Stimulated activated CD4-positive, alpha-beta T cell treated with anti-CD3 and anti-CD28 coated beads, Interleukin-1b, Interleukin-23, amount 100 ng/mL, for 4 hours (primary cell): Measurements from ENCODE around the gene SLC30A9.

Source experiments
- DNase-seq, 2 donors: peaks; one replicate each; pipeline ENCODE4 v3.0.0-alpha.2; 2020; ENCODE audit warnings: low read depth in 2 of 2

Gene SLC30A9

GRCh38 chr4:41999321-41999720, 9.0 kb downstream of the SLC30A9 start:
- no peak for DNase-seq

DNA sequence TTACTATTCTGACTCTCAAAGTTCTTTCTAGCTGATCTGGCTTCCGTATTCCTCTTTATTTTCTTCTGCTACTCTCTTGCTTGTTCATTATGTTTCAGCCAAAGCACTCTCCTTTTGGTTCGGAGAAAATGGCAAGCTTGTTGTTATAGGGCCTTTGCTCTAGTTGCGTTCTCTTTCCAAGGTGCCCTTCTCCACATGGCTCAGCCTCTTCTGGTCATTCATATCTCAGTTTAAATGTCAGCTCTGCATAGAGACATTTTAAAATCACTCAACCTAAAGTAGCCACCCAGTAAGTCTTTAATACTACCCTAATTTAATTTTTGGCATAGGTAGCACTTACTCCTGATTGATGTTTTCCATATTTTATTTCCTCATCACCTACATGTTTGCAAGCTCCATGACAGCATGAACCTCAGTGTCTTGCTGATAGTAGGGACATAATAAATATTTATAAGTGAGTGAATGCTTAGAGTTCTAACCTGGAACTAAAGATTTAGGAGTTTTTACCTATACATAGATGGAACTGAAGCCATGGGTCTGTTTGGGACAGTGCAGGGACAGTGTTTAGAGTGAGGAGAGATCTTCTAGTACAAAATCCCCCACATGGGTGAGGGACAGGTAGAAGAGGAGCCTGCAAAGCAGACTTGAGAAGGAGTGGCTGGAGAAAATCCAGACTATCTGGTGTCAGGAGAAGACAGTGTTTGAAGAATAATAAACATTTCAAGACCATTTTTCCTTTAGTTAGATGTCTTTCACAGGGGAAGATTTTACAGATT, 17.9 kb downstream of the SLC30A9 start:
- no peak for DNase-seq

GRCh38 chr4:42015438-42015837, 25.1 kb downstream of the SLC30A9 start:
- no peak for DNase-seq

DNA sequence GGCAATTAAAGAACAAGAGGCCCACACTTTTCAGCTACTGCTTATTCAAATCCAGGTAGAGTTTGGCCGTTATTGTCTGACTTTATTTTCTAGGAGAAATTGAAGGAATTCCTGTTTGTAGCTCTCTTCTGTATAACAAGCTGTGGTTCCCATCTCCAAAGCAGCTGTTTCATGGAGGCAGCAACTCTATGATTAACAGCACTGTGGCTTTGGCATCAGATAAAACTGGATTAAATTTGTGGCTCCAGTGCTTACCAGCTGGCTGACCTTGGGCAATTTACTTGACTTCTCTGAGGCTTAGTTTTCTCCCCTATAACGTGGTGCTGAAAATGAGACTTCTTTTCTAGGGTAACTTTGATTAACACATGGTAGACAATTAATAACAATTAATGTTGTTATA, 28.1 kb downstream of the SLC30A9 start:
- no peak for DNase-seq

- DNase-seq, result no peak
Measured at GRCh38 chr4:42048394-42048793, 58.1 kb downstream of the SLC30A9 start.

DNA sequence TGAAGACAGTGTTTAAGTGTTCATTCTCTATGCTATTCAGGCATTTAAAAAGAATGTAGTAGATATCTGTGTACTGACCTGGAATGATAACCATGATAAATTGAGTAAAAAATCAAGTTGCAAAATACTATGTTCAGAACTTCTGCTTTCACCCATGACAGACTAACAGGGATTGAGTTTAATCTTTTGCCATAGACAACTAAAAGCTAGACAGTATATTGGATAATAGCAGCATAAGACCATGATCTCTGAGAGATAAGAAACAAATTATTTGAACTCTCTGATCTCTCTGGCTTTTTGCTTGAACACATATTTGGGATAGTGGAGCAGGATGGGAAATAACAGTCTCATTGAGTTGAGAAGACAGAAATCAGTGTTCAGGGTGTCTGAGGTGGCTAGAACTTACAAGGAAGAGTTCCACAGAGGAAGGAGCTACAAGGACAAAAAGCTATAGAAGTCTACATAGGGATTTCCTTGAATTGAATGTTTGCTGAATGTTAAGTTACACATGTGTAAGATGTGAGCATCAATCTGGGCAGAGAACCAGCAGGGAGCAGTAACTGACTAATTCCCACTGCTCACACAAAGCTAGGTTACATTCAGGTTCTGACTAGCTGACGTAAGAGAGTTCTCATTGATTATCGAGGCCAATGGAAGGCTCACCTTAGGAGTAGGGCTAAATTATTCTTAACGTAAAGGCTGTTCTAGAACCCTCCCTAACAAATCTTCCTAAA, 60.4 kb downstream of the SLC30A9 start:
- no peak for DNase-seq

- DNase-seq, result no peak
Measured at GRCh38 chr4:42066402-42066801, 76.1 kb downstream of the SLC30A9 start.

GRCh38 chr4:42067264-42067663, 76.9 kb downstream of the SLC30A9 start:
- no peak for DNase-seq

DNA sequence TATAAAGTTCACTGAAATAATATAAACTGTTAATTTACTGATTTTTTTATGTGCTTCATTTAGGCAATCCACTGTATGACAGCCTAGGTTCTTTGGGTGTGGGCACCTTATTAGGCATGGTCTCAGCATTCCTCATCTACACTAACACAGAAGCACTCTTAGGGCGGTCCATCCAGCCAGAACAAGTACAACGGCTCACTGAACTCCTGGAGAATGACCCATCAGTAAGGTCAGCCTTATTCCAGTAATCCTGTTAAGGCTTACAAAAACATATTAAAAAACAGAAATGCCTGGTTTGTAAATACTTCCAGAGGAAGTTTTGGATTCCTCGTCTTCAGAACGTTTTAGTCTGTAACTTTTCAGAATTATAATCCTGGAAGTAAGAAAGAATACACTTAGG, 80.1 kb downstream of the SLC30A9 start:
- DNase-seq, result no peak

DNA sequence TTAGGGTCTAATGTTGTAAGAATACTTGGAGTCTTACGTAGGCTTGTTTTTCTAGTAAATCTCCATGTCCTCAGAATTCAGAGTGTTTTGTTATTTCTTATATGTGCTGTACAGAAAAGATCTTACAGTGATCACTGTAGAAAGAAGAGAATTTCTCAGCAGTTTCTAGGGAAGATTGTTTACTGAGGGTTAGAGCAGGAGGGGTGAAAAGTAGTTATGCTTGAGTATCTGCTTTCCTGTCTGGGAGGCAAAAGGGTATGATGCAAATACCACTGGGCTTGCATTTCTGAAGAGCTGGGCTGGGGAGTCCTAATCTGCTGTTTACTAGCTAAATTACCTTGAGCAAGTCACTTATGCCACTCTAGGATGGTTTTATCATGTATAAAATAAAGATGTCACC, 84.0 kb downstream of the SLC30A9 start:
- DNase-seq, result no peak

DNA sequence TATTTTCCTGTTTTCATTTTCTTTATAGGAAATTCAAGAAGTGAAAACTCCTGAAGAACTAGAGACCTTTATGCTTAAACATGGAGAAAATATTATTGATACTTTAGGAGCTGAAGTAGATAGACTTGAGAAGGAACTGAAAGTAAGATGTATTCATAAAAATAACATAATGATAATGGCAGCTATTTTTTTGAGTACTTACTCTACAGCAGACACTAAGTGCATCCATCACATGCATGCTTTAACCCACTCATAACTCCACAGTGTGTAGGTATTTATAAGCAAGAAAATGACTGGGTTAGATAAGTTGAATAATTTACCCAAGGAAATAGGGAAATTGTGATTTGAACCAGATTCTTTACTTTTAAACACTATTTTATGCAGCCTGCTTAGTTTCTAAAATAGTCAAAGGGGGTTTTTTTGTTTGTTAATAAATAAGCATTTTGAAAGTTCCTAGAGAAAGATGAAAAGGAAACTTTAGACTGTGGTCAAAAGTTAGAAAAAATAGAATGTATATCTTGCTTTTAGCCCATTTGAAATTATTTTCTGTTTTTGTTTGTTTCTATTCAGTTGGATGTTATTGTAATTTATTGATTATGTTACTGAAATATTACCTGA, 88.0 kb downstream of the SLC30A9 start:
- no peak for DNase-seq

- no peak for DNase-seq
Measured at GRCh38 chr4:42080306-42080705, 90.0 kb downstream of the SLC30A9 start.

DNA sequence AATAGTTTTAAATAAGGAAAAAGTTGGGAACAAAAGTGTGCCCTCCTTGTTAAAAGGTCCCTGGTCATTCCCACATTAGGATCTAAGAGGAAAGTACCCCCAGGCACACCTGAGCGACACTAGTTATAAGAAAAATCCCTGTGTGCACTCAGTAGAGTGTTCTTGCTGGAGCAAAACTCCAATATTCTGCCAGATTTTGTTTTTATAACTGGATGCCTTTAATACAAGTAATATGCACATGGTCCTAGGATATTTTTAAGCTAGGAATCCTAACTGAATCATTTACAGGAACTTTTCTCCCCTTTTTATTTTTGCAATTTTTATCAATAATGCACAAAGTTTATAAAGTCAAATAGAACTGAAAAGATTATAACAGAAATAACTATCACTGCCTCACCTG, 93.5 kb downstream of the SLC30A9 start:
- no peak for DNase-seq

GRCh38 chr4:42088386-42088785, 98.1 kb downstream of the SLC30A9 start:
- no peak for DNase-seq

DNA sequence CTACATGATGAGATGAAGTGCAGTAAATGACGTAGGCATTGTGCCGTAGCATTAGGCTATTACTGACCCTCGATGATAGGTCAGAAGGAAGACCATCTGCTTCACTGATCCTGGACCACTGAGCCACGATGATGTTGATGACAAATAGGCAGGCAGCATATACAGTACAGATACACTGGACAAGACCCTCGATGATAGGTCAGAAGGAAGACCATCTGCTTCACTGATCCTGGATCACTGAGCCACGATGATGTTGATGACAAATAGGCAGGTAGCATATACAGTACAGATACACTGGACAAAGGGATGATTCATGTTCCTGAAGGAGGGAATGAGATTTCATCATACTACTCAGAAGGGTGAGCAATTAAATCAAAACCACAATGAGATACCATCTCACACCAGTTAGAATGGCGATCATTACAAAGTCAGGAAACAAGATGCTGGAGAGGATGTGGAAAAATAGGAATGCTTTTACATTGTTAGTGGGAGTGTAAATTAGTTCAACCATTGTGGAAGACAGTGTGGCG, 111.2 kb downstream of the SLC30A9 start:
- no peak for DNase-seq

- no peak for DNase-seq
Measured at GRCh38 chr4:42104521-42104920, 114.2 kb downstream of the SLC30A9 start.

GRCh38 chr4:42112846-42113245, 122.5 kb downstream of the SLC30A9 start:
- no peak for DNase-seq

DNA sequence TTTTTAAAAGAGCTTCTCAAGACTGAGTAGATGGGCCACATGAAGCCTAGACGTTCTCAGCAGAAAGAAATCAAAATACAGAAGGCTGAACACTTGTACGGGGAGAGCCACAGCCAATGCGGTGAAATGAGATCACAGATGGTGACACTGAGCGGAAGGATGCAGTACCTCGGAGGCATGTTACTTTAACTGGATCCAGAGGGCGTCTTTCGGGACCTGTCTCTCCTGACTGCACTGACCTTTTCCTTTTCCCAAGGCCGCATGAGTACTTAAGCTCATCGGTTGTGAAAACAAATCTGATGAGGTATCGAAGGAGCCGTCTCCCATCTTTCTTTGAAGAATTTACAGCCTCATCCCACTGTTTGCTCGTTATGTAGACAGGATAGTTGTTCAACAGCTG, 129.6 kb downstream of the SLC30A9 start:
- no peak for DNase-seq

GRCh38 chr4:42122237-42122636, 131.9 kb downstream of the SLC30A9 start:
- DNase-seq, result no peak

DNA sequence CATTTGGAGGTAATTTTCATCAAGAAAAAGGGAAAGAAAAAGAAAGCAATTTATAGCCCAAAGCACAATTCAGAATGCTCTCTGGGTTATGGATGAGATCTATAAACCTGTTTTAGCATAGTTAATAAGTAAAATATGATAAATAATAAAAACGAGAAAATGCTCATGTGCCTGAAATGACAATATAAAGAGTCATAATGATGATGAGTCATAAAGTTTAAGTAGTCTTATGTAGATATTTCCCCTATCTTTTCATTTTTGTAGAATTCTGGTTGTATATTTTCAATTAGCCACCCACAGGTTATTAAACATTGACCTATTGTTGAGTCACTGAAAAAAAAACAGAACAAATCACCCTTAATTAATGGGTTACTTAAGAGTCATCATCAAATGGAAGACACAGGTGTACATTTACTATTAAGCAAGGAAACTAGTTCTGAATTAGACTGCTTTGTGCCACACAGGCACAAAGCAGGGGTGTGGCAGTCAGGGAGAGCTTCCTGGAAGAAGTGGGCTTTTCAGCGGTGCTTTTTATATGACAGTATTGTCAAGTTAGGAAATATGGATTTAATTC, 132.8 kb downstream of the SLC30A9 start:
- no peak for DNase-seq

- DNase-seq, result no peak
Measured at GRCh38 chr4:42132099-42132498, 141.8 kb downstream of the SLC30A9 start.

- no peak for DNase-seq
Measured at GRCh38 chr4:42133006-42133405, 142.7 kb downstream of the SLC30A9 start.
